GM12874 (cell line): Measurements from ENCODE around the gene CLASP1.

Experiments
- CTCF ChIP-seq: IDR thresholded peaks from 2 replicates; pipeline ENCODE4 v1.5.1; 2011; ENCODE audit warnings: low read depth, mild to moderate bottlenecking, control low read depth, low read length, moderate library complexity; ENCODE audit not compliant: insufficient read depth

The CLASP1 gene

GRCh38 chr2:121532894-121533293 lies 116.4 kb downstream of the CLASP1 start:
- no peak for TF ChIP-seq CTCF

GRCh38 chr2:121532347-121532766 lies 116.9 kb downstream of the CLASP1 start:
- TF ChIP-seq CTCF = no peak

GRCh38 chr2:121530212-121530705 lies 119.0 kb downstream of the CLASP1 start:
- no peak for TF ChIP-seq CTCF

- TF ChIP-seq CTCF = no peak
Observed at GRCh38 chr2:121529439-121530211, 119.6 kb downstream of the CLASP1 start.

- no peak for TF ChIP-seq CTCF
Observed at GRCh38 chr2:121527009-121527682, 122.1 kb downstream of the CLASP1 start.

GRCh38 chr2:121524685-121525425 lies 124.4 kb downstream of the CLASP1 start:
- TF ChIP-seq CTCF = no peak

- TF ChIP-seq CTCF = no peak
Observed at GRCh38 chr2:121521359-121521758, 127.9 kb downstream of the CLASP1 start.
